Occipital lobe (tissue), 2 donors: Measurements from ENCODE around the gene IFI30. TPM values are rescaled to one million over a fixed set of nuclear protein-coding genes. Genes with fewer than 3 reads are reported as not detected.
A peak's percentile ranks its signal among the peaks of the same experiment; 100 is the strongest.
"Not testable (repeated sequence)": the region's sequence is repeated elsewhere in the genome, so short reads cannot be mapped to it uniquely, and the experiment has no call there.

Experiments used
- DNase-seq: peaks from one replicate; lab custom pipeline; 2025; lab: John Stamatoyannopoulos, UW
- total RNA-seq: library from RNA; depleted of rRNA; stranded (reverse); fragments of >200 nt; gene quantifications from one replicate; pipeline ENCODE4 v1.2.3, GENCODE V29; 2014

IFI30 gene
- total RNA-seq, 1 donor from 2014 or later: 0.62 TPM

DNA sequence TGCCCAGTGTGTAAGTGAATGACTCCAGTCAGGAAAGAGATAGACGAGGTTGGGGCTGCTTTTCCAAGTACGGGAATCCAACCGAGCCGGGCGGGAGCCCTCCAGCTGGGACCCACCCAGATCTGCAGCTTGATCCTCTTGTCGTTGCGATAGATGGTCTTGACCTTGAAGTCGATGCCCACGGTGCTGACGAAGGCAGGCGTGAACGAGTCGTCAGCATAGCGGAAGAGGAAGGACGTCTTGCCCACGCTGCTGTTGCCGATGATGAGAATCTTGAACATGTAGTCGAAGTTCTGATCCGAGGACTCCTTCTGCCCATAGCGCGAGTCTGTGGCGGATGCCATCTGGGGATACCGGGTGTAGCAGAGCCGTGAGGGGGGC, 28.8 kb downstream of the IFI30 start:
- DNase-seq: no peak

DNA sequence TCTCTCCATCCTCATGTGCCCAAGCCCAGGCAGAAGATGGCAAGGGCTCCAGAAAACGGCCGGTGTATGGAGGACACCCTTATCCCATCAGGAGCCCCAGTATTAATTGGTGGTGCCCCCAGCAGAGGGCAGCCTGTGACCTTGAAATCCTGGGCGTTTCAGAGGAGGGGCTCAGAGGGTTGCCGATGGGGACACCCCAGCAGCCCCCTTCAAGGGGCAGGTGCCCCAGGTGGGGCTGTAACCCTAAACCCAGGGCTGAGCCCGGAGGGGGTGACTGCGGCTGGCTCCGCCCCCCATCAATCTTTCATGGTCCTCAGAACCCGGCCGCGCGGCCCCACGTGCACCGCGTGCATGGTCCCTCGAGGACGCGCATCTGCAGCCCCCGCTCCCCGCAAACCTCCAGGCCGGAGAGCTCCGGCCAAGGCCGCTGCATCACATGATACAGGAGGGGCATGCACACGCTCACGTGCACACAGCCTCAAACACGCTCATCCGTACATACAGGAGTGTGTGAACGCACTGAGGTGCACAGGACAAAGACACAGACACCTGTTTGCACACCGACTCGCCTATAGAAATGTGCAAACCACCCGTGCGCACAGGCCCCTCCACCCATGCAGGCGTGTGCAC, 29.3 kb downstream of the IFI30 start:
- DNase-seq: no peak

DNA sequence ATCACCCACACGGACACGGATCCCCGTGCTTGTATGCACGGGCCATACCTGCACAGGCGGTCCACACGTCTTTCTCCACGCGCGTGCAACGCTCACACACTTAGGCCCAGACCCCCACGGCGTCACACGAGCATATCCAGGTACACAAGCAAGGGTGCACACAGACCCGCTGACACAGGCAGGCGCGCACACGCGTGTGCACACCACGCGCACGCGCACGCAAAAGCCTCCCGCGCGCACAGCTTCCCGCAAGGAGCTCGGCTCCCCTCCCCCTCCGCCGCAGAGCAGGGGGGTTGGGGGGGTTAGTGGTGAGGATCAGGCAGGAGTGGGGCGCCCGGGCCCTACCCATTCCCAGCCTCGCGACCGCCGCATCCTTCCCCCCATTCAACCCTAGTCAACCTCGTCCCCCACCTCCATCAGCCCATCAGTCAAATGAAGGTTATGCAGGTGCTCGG, 29.8 kb downstream of the IFI30 start:
- no peak for DNase-seq

DNA sequence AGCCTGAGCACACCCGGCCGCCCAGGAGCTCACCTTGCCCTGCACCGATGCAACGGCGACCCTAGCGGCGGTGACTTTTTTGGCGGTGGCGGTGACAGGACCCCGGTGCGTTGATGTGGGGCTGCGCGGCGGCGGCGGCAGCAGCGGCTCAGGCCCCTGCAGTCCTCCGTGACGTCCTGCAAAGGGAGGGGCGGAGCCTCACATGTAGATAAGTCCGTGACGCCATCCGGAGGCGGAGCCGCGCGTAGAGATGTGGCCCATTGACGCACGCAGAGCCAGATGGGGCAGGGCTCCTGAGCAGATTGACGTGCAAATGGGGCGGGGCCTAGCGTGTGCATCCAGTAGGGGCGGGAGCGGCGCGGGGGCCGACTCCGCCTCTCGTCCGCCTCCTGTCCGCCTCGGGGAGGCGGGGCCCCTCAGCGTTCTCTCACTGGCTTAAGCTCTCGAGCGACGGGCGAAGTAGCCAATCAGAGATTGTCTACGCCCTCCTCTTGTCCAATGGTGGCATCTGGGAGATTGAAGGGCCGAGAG, 30.3 kb downstream of the IFI30 start, which contains the start of gene RAB3A:
Gene RAB3A, minus strand, starts transcription at position 180 of the 531 bp plus-strand sequence. CDS start 1,302 bp downstream, outside the sequence.
- DNase-seq: peak; percentile 100

DNA sequence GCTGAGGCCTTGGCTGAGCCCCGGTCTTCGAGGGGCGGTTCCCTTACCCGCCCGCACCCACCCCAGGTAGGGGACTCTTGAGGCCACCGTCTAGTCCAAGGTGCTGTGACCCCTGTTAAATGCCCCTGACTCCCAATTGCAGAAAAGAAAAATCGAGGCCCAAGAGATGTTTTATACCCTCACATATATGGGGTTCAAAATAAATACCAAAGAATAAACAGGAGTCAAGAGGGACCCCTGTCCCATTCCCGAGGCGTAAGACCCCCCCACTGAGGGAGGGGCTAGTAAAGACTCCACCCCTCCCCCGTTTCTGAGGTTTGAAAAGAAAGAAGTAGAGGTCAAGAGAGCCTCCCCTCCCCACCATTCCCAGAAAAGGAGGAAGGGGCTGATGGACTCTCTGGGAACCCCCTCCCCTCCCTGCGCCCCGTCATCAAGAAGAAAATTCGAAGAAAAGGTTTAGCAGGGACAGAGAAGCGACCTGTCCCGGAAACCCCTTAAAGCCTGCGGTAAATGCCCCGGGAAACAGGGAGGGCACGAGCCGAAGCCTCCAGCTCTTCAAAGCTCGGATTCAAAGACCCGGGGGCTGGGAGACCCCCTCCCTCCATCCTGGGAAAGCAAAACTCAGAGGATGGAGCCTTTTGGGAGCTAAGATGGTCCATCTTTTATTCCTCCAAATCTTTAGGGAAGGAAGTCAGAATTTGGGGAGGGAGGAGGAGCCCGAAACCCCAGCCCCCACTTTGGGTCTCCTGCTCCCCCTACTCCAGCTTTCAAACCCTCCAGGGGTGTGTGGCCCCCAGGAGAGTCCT, 31.0 kb downstream of the IFI30 start:
- no peak for DNase-seq

DNA sequence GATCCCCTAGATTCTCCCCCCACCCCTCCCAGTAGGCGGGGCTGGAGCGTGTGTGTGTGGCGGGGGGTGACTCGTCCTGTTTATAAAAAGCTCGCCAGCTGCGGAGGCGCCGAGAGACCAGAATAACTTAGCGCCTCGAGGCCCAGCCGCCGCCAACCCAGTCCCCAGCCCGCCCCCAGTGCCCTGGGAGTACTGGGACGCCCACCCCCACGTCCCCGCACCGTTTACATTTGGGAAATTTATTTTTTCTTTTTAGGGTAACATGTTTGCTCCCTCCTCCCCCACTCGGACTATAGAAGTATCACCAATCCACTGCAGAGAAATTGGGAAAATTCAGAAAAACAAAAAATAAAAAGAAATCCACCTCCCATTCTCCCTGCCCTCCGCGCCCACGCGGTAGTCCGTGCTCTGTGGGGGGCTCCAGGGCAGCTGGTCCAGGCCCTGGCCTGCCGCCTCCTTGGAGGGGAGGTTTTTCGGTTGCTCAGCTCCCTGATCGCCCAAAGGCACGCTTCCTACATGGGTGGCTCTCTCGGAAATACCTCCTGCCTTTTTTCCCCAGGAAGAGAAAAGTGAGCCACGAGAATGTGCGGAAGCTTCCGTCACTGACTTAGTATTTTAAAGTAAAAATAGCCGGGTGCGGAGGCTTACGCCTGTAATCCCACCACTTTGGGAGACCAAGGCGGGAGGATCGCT, 31.7 kb downstream of the IFI30 start:
- peak; percentile 75 for DNase-seq

DNA sequence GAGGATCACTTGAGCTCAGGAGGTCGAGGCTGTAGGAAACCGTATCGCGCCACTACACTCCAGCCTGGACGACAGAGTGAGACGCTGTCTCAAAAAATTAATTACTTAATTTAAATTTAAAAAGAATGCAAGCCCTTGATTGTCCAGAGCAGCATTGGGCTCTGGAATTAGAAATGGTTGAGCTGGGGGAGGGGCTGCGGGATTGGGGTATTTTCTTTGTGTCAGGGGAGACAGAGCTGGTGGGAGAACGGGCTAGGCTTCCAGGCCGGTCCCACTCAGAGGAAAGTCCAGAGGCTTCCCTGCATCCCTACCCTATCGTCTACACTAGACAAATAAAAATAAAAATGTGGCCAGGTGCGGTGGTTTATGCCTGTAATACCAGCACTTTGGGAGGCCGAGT, 32.4 kb downstream of the IFI30 start:
- no peak for DNase-seq

DNA sequence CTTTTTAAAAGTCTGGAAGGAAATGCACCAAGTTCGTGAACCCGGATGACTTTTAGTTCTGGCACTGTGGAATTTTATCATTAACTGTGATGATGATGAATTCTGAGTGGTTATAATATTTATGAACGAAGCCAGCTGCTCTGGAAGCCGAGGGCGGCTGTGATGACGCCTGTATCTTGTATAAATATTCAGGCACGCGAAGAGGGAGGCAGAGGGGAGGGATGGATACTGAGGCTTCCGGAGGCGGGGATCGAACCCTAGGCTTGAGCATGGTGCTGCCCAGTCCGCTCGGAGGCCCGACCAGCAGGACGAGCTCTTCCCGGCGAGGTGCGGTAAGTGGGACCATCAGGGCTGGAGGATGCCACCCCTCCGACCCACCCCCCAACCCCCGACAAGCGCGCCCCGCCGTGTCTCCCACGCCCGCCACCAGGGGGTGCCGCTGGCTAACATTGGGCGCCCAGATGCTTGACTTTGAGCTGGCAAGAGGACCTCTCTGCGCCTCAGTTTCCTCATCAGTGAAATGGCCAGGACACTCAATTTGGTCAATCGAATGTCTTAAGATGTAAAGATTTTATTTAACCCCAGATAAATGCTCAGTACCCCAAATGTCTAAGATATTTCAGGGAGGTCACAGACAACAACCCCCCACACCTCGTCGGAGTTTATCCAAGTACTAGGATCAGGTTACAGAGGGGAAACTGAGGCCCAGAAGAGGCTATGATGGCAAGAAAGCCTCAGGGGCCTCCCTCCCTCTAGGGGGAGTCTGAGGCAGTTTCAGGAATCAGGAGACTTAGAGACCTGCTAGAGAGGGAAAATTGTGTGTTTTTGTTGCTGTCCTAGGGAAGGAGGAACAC, 34.7 kb downstream of the IFI30 start:
- DNase-seq: no peak

DNA sequence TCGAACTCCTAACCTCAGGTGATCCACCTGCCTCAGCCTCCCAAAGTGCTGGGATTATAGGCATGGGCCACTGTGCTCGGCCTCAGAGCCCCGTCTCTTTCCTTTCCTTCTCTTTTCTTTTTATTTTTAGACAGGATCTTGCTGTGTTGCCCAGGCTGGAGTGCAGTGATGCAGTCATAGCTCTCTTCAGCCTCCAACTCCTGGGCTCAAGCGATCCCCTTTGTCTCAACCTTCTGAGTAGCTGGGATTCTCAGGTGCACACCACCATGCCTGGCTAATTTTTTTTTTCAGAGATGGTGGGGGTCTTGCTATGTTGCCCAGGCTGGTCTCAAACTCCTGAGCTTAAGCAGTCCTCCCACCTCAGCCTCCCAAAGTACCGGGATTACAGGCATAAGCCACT, 36.3 kb downstream of the IFI30 start:
- not testable (repeated sequence) for DNase-seq

DNA sequence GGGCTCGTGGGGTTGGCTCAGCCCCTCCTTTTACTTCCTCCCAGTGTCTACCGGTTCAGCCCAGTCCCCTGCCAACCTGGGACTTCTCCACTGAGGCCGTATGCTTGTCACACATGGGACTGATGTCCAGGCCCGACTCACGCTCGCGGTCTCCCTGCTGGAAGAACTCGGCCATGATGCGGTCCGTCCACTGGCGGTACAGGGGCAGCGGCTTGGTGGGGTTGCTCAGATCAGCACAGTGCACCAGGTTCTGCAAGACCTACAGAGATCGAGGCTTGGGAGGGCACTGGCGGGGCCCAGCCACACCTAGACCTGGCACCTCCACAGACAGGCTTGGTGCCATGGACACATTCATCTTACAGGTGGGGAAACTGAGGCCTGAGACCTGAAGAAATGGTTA, 38.1 kb downstream of the IFI30 start:
- DNase-seq: no peak

DNA sequence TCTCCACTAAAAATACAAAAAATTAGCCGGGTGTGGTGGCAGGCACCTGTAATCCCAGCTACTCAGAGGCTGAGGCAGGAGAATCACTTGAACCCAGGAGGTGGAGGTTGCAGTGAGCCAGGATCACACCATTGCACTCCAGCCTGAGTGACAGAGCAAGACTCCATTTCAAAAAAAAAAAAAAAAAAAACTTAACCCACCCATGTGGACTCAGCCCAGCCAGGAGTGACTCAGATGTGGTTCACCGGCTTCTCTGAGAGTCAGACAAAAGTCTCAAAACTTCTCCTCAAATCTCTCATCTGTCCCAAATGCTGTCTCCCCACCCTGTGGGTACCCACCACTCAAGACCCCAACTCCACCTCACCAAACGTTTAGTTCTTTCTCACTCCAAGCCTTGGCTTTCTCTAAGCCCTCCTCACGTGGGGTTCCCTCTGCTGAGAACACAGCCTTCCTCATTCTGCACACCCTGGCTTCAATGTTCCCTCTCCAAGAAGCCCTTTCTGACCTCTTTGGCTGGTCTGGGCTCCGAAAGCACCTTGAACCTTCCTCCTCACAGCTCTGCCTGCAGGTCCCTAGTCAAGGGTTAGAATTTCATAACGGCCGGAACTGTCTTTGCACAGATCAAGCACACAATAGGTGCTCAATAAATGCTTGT, 41.3 kb downstream of the IFI30 start:
- DNase-seq: no peak

DNA sequence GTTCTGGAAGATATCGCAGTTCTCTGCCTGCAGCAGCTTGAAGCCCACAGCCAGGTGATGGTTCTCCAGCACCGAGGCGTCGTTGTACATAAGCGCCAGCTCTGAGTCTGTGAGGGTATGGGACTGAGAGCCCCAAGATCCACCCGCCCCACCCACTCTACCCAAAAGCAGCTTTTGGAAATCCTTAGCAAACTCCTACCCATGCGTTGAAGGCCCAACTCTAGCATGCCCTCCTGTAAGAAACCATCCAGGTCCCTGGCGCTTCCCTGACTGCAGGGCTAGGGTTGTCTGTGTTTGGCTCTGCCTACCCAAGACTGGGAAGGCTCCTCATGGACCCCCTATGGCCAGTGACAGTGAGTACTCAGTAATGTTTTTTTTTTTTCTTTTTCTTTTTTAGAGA, 43.2 kb downstream of the IFI30 start:
- DNase-seq: no peak

DNA sequence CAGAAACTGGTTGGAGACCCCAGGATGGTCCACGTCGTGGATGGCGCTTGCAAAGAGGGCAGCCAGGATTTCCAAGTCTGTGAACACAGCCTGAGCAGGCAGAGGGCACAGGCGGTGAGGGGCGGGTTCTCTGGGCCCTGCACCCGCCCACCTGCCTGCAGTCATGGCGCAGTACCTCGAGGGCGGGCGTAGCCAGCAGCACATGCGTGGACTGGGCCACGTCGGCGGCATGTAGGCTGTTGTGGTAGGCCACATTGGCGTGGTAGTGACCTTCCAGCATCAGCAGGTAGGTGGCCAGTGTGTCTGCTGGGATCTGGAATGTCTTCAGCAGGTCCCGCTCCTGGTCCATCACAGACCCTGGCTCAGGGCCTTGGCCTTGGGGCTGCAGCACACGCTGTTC, 44.5 kb downstream of the IFI30 start:
- DNase-seq: no peak

DNA sequence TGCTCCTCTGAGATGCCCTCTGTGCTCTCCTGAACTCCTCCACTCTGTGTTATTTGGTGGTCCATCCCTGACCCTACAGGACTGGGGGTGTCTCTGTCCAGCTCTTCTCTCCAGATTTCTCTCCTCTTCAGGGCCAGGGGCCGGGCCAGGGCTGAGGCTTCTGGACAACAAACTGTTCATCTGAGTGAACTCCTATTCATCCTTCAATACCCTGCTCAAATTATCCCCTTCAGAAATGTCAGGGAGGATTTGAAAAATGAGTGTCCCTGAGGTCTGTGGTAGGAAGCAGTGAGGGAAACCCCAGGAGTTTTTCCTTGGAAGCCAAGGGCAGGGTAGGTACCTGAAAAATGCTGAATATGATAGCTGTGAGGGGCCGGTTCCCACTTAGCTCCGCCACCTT, 45.0 kb downstream of the IFI30 start:
- no peak for DNase-seq

DNA sequence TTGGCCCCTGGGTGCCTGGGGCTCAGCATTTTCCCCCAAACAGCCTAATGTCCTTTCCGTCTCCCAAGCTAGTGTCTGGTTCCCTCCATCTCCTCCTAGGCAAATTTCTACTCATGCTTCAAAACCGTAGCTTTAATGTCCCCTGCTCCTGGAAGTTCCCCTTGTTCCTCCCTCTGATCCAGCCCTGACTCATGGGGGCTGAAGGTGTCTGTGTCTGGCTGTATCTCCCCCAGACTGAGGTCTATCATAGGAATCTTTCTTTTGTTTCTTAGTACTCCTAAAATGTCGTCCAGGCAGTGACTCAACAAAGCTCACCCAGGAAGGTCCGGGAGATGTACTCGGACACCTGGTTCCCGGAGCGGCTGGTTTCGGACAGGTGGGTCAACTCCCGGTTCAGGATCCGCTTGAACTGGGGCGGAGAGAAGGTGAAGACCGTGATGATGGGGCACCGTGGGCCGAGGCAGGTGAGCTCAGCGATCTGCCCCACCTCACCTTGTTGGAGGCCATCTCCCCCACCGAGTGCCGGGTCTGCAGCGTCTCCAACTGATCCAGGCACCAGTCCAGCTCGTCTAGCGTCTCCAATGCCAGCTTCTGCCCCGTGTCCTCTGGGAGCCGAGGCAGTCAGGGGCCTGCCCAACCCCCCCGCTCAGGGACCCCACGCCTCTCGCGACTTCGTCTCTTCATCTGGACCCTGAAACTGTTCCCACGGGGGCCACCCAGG, 46.5 kb downstream of the IFI30 start:
- DNase-seq: no peak

DNA sequence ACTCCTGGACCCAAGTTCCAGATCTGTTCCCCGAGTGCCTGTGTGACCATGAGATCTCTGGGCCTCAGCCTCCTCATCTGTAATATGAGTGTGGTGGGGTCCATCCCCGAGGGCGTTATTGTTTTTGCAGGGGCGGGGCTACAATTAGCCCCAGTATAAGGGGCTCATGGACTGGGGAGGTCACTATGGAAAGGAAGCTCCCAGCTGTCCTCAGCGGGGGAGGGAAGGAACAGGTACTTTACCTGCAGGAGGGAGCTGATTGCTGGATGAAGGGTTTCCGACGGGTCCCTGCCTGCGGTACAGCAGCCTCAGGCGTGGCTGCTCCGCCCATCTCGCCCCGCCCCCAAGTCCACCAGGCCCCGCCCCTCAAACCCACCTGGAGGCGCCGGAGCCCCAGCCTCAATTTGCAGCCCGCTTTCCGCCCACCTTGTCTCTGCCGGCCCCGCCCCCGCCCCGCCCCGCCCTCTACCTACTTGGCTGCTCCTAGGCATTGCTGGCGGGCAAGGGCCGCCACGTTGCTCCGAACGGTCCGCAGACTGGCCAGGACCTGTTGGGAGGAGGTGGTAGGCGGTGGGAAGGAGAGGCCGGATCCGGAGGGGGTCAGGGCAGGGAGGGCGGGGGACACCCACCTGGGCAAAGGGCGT, 47.1 kb downstream of the IFI30 start:
- no peak for DNase-seq

DNA sequence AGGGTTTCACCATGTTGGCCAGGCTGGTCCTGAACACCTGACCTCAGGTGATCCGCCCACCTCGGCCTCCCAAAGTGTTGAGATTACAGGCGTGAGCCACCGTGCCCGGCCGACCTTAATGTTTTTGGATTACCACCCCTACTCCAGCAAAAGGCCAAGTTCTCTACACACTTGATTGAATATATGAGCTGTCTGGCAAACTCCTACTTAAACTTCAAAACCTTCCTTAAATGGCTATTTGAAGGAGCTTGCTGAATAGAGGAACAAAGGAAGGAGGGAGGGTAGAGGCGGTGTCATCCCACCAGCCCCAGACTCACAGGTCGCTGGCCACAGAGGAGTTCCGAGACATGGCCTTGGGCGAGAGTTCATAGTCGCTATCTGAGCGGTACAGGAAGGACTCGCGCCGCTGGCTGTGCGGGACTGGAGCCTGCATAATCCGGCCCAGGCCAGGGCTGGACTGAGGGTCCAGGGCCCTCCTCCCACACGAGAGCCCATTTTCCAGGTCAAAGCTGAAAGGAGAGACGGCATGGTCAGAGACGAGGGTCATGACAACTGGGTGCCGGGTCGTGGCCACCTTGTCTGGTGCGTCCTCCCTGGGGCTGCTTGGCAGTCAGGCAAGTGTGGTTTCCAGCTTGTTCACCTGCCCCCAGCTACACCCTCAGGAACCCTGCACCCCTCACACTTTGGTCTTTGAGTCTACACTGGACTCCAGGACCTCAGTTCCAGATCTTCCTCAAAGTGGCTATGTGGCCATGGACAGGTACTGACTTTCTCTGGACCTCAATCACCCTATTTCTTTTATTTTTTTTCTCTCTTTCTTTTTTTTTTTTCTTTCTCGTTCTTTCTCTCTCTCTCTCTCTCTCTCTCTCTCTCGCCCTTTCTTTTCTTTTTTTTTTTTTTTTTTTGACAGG, 48.5 kb downstream of the IFI30 start:
- no peak for DNase-seq

DNA sequence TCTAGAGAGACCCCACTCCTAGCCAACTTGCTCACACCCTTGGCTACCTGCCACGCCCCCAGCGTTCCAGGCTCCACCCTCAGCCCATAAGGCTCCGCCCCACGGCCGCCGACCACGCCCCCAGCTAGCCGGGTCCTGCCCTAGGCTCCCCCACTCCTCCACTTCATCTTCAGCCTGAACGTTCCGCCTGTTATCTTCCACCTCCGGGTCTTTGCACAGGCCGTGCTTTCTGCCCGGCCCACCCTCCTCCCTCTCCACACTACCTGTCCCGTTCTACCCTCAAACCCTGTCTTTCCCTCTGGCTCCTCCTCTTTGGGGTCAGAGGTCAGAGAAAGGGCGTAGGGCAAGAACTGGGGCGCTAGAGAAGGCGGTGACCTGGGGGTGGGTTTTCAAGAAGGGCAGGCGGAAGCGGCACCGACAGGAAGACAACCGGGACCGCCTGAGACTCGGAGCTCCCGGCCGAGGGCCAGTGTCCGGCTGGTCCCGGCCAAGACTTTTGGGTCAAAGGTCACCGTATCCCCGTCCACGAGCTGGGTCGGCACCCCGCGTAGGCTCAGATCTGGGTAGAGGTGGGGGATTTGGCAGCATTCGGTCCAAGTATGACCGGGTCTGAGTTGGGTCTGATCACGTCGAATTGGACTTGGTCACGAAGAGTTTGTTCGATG, 50.4 kb downstream of the IFI30 start:
- no peak for DNase-seq
